CD4-positive, alpha-beta T cell treated with Interferon alpha-2 for 1 hour (primary cell): ENCODE results near the gene TEAD3.
"Not testable (repeated sequence)": the region's sequence is repeated elsewhere in the genome, so short reads cannot be mapped to it uniquely, and the experiment has no call there.

Source experiments
- DNase-seq, 2 donors: peaks; one replicate each; pipeline ENCODE4 v3.0.0-alpha.2; 2020 to 2022

TEAD3 gene

GRCh38 chr6:35443341-35444030 lies 53.4 kb downstream of the TEAD3 start:
- no peak for DNase-seq

- DNase-seq = no peak
These were observed 54.2 kb downstream of the TEAD3 start for GRCh38 chr6:35442693-35443092.

- no peak for DNase-seq
These were observed 55.2 kb downstream of the TEAD3 start for GRCh38 chr6:35441642-35442041.

GRCh38 chr6:35441205-35441604 lies 55.7 kb downstream of the TEAD3 start:
- no peak for DNase-seq

GRCh38 chr6:35439308-35439707 lies 57.6 kb downstream of the TEAD3 start:
- DNase-seq = no peak

- DNase-seq = not testable (repeated sequence)
These were observed 58.4 kb downstream of the TEAD3 start for GRCh38 chr6:35438378-35439065.

GRCh38 chr6:35436071-35436857 lies 60.6 kb downstream of the TEAD3 start:
- DNase-seq = no peak

- no peak for DNase-seq
These were observed 61.6 kb downstream of the TEAD3 start for GRCh38 chr6:35435074-35435837.

GRCh38 chr6:35432702-35433101 lies 64.2 kb downstream of the TEAD3 start:
- DNase-seq = not testable (repeated sequence)

- DNase-seq = no peak
These were observed 64.6 kb downstream of the TEAD3 start for GRCh38 chr6:35432291-35432690.

- no peak for DNase-seq
These were observed 67.4 kb downstream of the TEAD3 start for GRCh38 chr6:35429463-35429862.

- DNase-seq = no peak
These were observed 68.3 kb downstream of the TEAD3 start for GRCh38 chr6:35428421-35429149.

GRCh38 chr6:35427851-35428321 lies 69.0 kb downstream of the TEAD3 start:
- DNase-seq = no peak

GRCh38 chr6:35427435-35427834 lies 69.4 kb downstream of the TEAD3 start:
- DNase-seq = no peak

- no peak for DNase-seq
These were observed 70.8 kb downstream of the TEAD3 start for GRCh38 chr6:35426074-35426473.

GRCh38 chr6:35425284-35425683 lies 71.6 kb downstream of the TEAD3 start:
- DNase-seq = no peak
